GM21360 (cell line): ENCODE data around the gene NRG3.

ENCODE experiments used
- ATAC-seq: cut with Tn5 transposase; IDR thresholded peaks from one replicate; pipeline ENCODE4 v1.9.1; 2021; ENCODE audit warnings: mild to moderate bottlenecking, moderate library complexity; ENCODE audit not compliant: unreplicated experiment

NRG3 gene

DNA sequence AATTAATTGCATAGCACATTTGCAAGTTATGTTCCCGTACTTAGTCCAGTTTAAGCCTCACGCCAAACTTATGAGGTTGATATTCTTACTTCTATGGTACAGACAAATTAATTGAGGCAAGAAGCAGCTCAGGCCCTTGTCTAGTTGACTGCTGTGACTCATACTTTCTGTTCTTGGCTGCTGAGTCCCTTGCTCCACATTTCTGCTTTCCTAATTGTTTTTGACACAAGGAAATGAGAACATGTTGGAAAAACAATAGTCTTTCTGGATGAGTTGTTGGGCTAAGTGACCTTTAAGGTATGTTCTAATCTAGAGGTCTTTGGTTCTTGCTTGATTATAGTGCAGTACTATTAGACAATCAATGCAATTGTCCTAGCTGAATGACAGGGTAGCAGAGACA, 331.8 kb downstream of the NRG3 start:
- no peak for ATAC-seq

DNA sequence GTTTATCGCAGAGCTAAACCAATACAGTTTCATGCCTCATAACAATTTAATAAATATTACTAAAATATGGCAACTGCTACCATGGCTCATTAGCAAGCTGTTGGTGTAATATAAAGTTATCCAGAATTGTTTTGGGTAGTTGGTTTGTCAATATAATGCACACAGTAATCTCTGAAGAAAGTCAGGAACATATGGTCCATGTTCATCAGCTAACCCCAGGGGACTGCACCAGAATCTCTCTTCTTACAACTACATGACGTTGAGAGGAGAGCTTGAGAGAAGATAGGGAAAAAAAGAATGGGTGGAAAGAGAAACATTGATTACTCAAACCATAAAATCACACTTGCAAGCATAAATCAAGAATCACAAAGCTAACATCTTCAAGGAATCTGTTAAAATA, 333.7 kb downstream of the NRG3 start:
- ATAC-seq, result no peak

- ATAC-seq, result no peak
Measured at GRCh38 chr10:82210331-82210730, 335.3 kb downstream of the NRG3 start.

DNA sequence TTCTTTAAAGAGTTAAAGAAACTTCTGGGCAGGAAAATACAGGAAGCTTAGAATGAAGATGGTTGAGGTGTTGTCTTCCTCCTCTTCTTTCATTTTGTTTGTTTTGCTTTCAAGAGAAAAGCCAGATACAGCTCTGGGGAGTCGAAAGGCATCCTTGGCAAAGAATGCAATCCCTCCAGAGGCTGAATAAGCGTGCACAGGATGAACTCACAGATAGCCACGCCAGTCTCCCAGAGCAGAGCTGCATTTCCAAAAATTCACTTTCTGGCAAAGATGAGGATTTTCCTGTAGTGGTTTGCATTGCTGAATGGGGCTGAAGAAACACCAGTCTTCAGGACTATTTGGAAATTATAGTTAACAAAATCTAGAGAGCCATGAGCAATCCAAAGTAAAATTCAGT, 336.4 kb downstream of the NRG3 start:
- no peak for ATAC-seq

DNA sequence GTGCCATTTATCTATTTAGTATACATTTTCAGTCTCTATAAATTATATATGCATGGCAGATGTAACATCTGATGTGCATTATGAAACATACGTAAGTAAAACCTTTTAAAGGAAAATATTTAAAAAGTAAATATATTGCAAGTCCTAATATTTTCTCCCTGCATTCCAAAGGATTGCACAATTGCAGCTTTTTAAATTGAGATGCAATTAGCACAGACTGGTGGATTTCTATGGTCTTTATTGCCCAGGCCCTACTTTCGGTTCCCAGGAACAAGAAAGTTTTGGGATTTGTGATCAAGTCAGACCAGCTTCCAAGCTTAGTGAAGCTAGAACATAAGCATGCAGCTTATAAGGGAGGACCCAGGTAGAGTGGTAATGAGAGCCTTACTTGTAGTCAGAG, 337.8 kb downstream of the NRG3 start:
- no peak for ATAC-seq

GRCh38 chr10:82213784-82214183, 338.8 kb downstream of the NRG3 start:
- ATAC-seq, result no peak

GRCh38 chr10:82221056-82221455, 346.1 kb downstream of the NRG3 start:
- no peak for ATAC-seq

GRCh38 chr10:82221601-82222149, 346.7 kb downstream of the NRG3 start:
- ATAC-seq, result no peak

DNA sequence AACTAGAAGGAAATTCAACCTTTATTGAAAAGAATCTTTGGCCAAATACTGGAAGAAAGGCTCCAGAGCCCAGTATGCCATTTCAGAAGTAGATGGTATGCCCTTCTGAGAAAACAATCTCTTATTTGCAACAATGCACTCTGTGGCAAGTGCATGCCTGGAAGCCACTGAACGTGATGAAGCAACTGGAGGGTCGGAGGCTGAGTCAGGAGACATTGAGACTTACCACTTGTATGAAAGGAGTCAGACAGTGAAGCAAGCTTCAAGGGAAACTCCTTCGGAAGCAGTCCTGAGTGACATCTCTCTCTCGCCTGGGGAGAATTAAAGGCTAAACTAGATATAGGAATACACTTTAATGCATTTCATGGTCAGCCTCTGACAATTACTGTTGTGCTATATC, 353.7 kb downstream of the NRG3 start:
- no peak for ATAC-seq

DNA sequence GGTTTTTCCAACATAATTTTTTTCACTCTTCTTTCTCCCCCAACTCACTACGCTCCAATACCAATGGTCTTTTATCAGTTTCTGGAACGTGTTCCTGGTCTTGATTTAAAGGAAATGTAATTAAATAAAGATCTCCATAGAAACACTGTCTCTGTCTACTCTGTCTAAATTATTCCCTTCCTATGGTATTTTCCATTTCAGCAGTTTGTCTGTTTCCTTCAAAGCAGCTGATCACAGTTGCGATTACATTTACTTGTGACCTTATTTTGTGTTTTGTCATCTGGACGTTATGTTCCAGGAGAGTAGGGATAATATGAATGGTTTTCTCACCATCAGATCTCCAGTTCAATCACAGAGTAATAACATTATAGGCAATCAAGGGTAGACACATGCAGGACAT, 359.2 kb downstream of the NRG3 start:
- no peak for ATAC-seq

DNA sequence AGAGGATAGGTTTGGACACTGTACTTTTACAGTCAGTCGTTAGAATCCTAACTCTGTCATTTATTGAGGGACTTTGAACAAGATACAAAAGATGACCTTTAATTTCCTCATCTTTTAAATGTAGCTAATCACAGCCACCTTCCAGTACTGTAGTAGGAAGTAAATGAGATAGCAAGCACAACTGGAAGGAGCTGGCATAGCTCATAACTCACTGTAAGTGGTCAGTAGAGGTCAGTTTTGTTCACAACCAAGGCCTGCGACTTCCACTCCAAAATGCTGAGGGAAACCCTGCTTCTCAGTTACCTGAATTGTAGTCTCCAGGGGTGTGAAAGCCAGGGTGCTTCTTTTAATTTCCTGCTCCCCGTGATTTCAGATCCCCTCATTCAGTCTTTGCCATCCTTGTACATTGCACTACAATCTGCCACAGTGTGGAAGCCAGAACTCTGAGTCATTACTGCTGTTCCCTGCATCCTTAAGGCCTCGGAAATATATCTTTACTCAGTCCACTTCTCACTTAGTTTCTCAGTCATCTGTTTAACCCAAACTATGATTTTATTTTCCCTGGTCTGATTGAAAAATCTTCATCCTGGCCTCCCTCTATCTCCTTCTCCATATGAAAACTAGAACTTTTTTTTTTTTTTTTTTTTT, 361.2 kb downstream of the NRG3 start:
- ATAC-seq, result no peak

GRCh38 chr10:82238291-82238690, 363.3 kb downstream of the NRG3 start:
- ATAC-seq, result no peak

GRCh38 chr10:82240408-82240807, 365.4 kb downstream of the NRG3 start:
- ATAC-seq, result no peak

GRCh38 chr10:82242778-82243177, 367.8 kb downstream of the NRG3 start:
- ATAC-seq, result no peak

DNA sequence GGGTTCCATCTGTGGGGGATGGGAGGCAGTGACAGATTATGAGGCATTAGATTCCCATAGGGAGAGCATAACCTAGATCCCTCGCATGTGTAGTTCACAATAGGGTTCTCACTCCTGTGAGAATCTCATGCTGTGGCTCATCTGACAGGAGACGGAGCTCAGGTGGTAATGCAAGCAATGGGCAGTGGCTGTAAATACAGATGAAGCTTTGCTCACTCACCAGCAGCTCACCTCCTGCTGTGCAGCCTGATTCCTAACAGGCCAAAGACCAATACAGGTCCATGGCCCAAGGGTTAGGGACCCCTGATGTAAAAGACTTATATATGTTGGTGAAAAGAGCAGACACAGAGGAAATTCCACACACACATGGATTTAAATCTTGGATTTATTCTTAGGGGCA, 370.2 kb downstream of the NRG3 start:
- no peak for ATAC-seq

DNA sequence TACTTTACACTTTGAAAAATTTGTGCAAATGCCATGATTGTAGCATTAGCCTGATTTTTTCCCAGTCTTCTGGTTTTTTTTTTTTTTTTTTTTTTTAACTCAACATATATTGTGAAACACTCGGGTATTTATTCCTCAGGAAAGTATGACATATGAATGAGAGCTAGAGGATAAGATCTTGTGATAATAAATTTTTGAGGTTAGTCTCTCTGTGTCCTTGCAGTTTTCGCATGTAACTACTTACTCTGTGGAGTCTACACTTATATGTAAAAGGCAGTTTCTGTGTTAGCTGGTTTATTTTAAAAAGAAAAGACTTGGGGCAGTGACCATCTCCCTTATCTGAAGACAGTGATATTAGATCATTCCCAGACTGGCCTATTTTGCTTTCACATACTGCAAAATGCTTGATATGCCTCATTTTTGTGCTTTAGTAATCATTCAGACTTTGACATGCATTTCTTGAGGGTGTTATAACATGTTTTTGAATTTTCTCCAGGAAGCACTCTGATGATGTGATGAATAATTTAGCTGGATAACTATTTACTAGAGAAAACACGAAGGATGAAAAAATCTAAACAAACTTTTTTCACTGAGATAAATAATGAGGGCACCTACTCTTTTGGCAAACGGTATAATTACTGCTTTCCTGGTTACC, 371.0 kb downstream of the NRG3 start:
- no peak for ATAC-seq

DNA sequence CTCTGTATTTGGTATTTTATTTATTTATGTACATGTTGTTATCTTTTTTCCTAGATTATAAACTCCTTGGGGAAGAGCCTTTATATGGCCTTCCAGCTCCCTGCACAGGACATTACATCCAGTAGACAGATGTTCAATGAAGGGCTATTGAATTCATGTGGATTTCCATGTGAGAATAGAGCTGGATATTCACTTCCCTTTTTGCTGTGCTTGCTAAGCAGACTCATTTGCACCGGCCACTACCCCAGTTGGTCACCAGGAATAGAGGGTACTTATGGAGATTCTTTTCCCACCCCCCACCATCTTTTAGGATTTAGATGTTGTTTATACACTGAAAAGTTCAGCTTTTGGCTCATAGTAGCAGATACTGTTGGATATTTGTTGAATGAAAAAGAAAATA, 374.1 kb downstream of the NRG3 start:
- no peak for ATAC-seq

- ATAC-seq, result no peak
Measured at GRCh38 chr10:82251222-82251906, 376.4 kb downstream of the NRG3 start.

DNA sequence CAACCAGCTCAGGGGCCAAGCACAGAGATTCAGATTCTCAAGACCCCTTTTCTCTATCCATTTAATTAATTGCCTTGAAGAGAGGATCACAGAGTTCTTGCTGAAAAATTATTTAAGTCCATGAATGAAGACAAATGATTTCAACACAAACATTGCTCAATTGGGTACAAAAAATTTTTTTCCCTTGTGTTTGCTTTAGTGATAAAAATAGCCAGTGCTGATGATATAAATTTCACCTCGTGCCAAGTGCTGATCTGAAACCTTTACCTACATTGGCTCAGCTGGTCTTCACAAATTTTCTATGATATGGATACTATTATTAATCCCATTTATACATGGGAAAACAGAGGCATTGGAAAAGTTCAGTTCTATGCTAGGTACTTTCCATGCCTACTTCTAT, 377.1 kb downstream of the NRG3 start:
- ATAC-seq, result no peak

DNA sequence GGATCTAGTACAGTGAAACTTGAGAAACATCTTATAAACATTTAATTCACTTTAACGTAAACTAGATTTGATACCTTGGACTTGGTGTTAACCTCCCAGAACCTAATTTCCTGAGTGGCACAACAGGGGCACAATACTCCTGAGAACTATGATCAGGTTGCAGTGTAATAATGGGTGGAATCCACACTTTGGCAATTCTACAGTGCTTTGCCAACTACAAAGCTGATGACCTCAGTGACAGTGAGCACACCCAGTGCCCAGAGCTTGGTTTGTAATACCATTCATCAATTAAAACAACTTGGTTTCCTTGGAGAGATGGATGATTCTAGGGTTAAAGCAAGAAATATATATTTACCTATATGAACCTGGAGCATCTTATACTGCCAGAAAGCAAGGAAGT, 379.2 kb downstream of the NRG3 start:
- no peak for ATAC-seq

- ATAC-seq, result no peak
Measured at GRCh38 chr10:82256275-82256674, 381.3 kb downstream of the NRG3 start.

GRCh38 chr10:82266438-82266837, 391.4 kb downstream of the NRG3 start:
- ATAC-seq, result no peak
